IPS-18c (cell line): ENCODE data around the gene STX1A.
"Not testable (repeated sequence)": the region's sequence is repeated elsewhere in the genome, so short reads cannot be mapped to it uniquely, and the experiment has no call there.

Source experiments
- H3K4me3 ChIP-seq: 2 replicates; pipeline ENCODE4 v1.7.0; 2013; ENCODE audit warnings: low read depth, mild to moderate bottlenecking, low read length, moderate library complexity; ENCODE audit not compliant: insufficient read depth
- H3K9me3 ChIP-seq: one replicate; pipeline ENCODE4 v1.6.1; 2013; ENCODE audit warnings: mild to moderate bottlenecking, low read length, moderate library complexity; ENCODE audit not compliant: control insufficient read depth, insufficient read depth

STX1A gene

DNA sequence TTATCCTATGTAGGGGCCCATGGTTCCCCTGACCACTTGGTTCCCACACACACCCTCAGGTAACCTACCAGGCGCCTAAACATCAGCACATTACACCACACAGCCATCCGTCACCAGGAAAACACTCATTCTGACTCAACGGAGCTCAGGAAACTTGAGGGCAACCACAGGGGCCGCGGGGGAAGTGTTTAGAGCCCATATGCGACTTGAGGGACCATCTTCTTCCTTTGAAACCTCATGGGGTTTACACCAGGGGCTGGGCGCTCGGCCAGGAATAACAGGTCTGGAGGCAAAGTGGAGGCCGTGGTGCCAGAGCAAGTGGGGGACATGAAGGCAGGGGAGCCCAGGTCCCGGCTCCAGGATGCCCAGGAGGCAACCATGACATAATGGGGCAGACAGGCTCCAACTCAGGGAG is 1.5 kb downstream of the STX1A start:
- Histone ChIP-seq H3K4me3 (no peak overlapping the region), H3K9me3 (no peaks in the 10 kb centered on the region)

DNA sequence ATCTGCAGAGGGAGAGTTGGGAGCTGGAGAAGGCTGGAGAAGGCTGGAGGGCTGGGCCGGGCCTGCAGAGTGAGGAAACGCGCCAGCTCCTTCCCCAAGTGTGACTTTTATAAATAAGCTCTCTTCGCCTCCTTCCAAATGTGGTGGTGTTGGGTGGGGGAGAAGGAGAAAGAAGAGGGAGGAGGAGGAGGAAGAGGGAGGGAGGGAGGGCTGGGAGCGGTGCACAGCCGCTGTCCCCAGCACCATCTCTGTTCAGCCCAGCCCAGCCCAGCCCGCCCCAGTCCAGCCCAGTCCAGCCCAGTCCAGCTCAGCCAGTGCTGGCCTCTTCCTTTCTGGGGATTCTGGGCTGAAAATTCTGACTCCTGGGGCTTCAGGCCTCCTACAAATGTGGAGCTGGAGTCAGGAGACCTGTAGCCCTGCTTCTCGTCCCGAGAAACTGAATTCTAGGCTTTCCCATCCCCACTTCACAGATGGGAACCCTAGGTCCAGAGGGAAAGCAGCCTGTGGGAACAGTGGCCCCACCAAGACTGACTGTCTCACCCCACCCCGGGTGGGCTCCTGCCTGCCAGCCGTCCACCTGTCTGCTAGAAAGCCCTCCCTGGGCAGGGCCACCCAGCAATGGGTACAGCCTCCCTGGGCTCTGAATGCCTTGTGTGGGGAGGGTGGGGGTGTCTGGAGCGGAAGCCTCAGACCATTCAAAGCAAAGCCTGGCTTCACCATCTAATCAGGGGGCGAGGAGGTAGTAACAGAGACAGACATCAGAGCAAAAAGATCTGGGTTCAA is 2.3 kb downstream of the STX1A start:
- no peak overlapping the region for H3K4me3 ChIP-seq

DNA sequence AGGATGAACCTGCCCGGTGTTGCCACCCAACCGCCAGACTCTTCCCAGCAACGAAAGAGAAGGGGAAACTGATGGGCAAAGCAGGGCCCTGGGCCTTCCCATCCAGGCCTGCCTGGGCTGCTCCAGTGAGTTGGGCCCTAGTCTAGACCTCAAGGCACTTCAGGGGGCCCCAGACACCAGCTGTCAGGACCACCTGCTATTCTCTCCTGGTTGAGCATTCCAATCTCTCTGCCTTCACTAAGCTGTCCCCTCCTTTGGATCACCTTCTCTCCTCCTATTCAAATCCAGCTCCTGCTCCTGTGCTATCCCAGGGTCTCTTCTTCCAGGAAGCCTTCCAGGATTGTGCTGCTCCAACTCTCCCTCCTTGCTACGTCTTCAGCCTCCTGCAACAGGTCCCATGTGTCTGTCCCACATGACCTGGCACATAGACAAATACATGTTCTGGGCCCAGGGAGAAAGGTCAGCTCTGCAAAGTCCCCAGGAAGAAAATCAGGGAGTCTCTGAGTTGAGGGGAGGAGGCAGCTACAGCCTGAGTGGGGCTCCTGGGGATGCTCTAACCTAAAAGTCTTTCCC is 3.1 kb downstream of the STX1A start:
- Histone ChIP-seq H3K9me3 (no peaks in the 10 kb centered on the region), H3K4me3 (no peak overlapping the region)

More for the DNA sequence above, 2.3 kb downstream of the STX1A start:
- H3K9me3 ChIP-seq, result no peaks in the 10 kb centered on the region

DNA sequence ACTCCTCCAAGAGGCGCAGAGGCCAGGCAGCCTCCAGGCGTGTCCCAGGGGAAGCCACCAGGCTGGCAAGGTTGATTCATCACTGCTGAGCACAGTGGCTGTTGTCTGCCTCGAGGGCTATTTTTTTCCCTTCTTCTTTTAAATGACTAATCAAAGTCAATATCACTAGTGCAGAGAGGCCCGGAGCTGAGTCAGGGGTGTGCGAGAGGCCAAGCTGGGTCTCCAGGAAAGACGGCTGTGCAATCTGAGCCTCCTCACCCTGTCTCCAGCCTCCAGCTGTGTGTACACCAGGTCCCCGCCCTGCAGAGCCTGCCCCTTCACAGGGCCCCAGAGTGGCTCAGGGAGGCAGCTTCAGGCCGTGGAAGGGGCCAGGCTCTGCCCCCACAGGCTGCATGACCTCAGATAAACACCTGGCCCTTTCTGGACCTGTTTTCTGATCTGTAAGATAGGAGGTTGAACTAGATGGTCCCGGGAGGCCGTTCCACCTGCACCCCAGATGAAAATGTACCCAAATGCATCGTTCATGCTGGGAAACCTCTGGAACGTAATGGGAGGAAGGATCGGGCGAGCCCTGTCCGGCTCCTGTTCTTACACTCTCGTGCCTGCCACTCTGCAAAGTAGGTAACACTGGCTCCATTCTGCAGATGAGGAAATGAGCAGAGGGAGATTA is 3.7 kb downstream of the STX1A start:
- Histone ChIP-seq H3K9me3 (no peaks in the 10 kb centered on the region), H3K4me3 (no peak overlapping the region)

GRCh38 chr7:73713319-73713718 is 6.2 kb downstream of the STX1A start:
- H3K4me3 ChIP-seq, H3K9me3 ChIP-seq: not testable (repeated sequence)

DNA sequence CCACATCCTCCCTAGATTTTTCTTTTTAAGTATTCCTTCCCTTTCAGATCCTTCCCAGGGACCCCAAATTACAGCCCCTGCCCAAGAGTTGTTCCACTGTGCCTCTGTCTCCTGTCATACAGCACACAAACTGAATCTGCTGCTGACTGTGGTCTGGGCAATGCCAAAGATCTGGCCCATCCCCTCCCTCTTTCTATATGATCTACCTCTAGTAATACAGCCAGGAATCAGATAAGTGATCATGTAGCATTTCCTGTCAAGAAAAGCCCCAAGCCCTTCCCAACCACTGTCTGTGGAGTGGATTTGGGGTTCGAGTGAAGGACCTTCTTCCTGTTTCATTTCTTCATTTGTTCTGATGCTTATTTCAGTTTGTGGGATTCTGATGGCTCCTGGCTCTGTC is 6.7 kb downstream of the STX1A start:
- H3K9me3 ChIP-seq, result no peaks in the 10 kb centered on the region
- H3K4me3 ChIP-seq, result no peak overlapping the region

- no peak overlapping the region for H3K4me3 ChIP-seq
- no peaks in the 10 kb centered on the region for H3K9me3 ChIP-seq
Observed at GRCh38 chr7:73708961-73709549, 10.4 kb downstream of the STX1A start.

GRCh38 chr7:73707045-73707631 is 12.3 kb downstream of the STX1A start:
- no peak overlapping the region for H3K4me3 ChIP-seq
- H3K9me3 ChIP-seq, result no peaks in the 10 kb centered on the region

DNA sequence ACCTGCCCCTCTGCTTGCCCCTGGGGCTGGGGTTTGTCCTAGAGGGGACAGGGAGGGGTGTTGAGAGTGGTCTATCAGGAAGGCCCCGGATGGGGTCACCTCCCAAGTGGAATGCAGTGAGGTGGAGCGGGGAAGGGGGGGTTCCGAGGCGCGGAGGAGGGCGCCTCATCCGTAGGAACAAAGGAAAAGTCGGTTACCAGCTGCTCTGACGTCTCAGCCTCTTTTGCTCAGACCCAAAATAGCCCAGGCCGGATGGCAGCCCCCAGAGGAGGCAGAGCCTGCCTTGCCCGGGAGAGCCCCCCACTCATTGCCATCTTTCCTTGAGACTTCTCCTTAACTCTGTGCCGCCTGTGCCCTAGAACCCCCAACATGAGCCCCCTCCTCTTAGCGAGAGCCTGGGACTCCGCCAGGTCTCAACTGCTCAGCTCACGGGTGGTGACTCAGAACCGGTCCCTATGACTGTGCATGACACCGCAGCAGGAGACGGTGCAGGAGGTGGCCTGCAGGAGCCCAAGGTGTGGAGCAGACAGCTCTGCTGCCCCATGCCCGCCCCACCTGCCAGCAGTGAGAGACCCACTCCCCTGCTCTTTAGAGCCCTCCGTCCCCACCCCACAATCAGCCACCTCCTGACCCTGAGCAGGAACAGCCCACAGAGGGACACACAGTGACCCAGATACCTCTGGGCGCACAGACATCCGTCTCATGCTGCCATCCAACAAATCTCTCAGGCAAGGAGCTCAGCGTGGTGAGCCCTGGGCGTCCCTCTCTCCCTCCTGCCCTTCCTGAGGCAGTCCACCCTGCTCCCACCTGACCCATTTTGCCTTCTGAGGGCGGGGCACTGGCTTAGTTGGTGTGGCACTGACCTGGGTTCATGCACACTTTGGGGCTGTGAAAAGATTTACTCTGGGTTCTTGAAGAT is 13.1 kb downstream of the STX1A start:
- Histone ChIP-seq H3K9me3 (no peaks in the 10 kb centered on the region), H3K4me3 (no peak overlapping the region)

GRCh38 chr7:73705551-73705920 is 13.9 kb downstream of the STX1A start:
- no peak overlapping the region for H3K4me3 ChIP-seq
- no peaks in the 10 kb centered on the region for H3K9me3 ChIP-seq

DNA sequence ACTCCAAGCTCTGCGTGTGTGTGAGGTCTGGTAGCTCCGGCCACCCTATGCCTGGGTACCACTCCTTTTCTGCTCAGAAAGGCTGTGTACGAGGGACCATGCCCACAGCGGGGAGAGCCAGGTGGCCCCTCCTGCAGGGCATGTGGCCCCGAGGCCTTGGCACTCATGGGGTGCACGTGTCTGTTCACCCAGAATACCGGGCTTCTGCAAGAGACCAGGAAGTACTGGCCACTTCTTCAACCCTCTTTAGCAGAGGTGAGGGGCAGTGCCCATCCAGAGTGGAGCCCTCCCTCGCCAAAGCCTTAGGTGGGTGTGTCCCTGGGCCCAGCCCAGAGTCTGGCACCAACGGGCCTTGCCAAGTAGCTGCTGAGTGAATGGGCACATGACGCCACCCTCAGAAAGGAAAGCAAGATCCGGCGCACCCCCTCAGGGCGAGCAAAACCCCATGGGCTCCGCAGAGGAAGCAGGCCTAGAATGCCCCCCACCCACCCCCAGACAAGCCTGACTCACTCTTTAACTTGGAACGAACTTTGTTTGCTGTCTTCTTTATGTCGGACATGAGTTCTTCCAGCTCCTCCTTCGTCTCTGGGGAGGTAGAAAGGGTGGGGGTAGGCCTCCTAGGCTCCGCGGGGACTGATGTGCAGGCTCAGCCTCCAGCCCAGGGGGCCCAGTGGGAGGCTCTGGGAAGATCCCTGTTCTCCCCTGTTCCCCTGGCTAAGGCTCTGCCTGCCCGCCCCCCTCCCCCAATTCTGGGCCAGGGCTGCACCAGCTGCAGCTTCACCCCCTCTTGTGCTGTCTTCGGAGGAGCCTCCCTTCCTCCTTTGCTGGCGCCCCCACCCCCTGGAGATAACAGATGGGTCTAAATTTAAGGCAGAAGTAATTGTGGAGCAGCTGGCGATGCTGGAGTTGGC is 14.6 kb downstream of the STX1A start:
- H3K9me3 ChIP-seq, result no peaks in the 10 kb centered on the region
- no peak overlapping the region for H3K4me3 ChIP-seq

GRCh38 chr7:73703757-73704639 is 15.5 kb downstream of the STX1A start:
- peak overlapping the region; percentile 32 for H3K4me3 ChIP-seq
- H3K9me3 ChIP-seq, result no peaks in the 10 kb centered on the region

DNA sequence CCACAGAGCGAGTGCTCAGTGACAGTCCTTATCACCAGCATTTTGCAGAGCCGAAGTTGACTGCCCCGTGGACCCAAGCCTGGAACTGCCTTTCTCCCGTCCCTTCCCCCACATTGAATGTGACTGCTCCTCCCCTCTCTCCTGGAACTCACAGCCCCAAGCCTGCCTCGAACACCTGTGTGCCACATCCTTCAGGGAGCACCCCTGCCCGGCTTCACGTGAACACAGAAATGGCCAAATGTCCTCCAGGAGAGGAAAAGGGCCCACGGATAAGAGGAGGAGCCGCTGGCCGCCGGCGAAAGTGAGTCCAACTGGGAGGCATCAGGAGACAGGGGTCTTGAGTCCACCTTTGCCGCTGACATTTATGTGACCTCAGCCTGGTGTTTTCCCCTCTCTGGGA is 16.2 kb downstream of the STX1A start:
- Histone ChIP-seq H3K9me3 (no peaks in the 10 kb centered on the region), H3K4me3 (peak overlapping the region; percentile 32)

DNA sequence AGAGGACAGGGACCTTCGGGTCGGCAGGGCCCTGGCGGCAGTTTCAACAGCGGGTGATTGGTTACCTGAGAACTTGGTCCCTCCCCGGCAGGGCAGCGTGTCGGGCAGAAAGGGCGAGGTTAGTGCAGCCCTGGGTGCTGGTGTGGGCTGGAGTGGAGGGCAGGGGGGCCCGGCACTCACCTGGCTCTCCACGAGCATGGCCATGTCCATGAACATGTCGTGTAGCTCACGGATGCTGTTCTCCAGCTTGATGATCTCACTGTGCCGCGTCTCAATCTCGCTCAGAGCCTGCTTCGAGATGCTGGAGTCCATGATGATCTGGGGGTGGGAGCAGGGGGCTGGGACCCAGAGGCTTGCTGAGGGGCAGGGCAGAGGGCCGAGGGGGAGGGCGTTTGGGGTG is 16.8 kb downstream of the STX1A start:
- no peak overlapping the region for H3K4me3 ChIP-seq
- H3K9me3 ChIP-seq, result no peaks in the 10 kb centered on the region

DNA sequence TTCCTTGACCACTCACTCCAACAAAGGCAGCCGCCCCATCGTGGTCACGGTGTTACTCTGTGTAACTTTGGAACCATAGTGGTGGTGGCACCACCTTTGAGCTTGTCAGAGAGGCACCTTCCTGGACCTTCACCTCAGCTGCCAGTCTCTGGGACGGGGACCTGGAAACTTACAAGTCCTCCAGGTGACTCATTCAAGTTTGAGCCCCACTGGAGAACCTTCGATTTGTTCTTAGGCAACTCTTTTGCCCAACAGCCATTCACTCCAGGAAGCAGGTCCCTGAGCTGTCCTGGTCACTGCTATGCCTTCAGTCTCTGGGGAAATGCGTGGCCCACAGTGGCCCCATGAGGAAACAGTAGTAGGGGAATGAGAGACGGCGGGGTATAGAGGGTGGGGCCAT is 17.2 kb downstream of the STX1A start:
- H3K4me3 ChIP-seq, result no peak overlapping the region
- H3K9me3 ChIP-seq, result no peaks in the 10 kb centered on the region
